Erythroblast (primary cell): ENCODE data around the gene FGD5.
A peak's percentile ranks its signal among the peaks of the same experiment; 100 is the strongest.

Experiments
- DNase-seq, 2 experiments: peaks; one replicate each; lab custom pipeline; 2025; lab: John Stamatoyannopoulos, UW
- GATA1 ChIP-seq: IDR thresholded peaks from 2 replicates; pipeline ENCODE4 v1.6.1; 2011; ENCODE audit warnings: low read depth, mild to moderate bottlenecking, control low read depth, low read length, moderate library complexity
- POLR2A ChIP-seq: IDR thresholded peaks from 2 replicates; pipeline ENCODE4 v1.6.1; 2011; ENCODE audit warnings: mild to moderate bottlenecking, low read length

Gene FGD5

DNA sequence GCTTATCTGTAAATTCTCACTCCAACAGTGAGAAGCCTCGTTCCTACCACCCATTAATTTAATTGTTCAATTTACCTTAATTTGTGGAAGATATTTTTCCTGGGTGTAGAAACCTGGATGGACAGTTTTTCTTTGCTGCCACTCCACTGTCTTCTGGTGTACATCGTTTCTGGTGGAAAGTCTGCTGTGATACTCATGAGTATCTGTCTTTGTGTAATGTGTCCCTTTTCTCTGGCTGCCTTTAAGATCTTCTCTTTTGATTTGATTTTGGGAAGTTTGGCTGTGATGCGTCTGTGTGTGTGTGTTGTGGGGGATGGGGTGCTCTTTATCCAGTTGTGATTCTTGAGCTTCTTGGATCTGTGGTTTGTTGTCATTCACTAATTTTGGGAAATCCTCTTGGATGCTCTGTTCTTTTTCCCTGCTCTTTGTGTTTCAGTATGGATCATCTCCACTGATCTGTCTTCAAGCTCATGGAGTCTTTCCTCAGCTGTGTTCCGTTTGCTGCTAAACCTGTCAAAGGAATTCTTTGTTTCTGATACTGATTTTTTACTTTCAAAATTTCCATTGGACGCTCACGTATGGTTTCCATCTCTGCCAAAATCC is 86.4 kb downstream of the FGD5 start:
- TF ChIP-seq POLR2A (no peak), GATA1 (no peak)
- no peak for DNase-seq

DNA sequence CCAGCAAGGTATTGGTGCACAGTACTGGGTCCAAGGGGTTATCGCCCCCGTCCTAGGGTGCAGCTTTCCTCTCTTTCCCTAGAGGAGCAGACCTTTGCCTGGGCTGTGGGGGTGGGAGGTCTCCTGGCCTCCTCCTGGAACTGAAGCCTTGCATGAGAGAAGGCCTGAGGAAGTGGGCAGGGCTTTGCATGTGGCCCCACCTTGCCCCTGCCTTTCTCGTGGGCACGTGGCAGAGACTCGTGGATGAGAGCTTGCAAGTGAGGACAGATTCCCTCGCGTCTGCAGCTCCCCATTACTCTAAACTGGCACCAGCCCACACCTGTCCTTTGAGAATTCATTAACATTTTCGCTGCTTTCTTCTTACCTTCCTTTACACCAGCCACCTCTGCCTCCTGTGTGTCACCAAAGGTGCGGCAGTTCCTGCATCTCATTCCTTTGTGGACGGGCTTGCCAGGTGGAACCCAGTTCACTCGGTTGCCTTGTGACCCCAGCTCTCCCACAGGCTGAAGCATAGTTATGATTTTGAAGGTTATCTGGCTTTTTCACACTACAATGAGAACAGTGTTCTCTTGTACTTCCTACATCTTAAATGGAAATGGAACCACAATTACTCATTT is 87.7 kb downstream of the FGD5 start:
- no peak for TF ChIP-seq POLR2A
- no peak for TF ChIP-seq GATA1
- DNase-seq = no peak

DNA sequence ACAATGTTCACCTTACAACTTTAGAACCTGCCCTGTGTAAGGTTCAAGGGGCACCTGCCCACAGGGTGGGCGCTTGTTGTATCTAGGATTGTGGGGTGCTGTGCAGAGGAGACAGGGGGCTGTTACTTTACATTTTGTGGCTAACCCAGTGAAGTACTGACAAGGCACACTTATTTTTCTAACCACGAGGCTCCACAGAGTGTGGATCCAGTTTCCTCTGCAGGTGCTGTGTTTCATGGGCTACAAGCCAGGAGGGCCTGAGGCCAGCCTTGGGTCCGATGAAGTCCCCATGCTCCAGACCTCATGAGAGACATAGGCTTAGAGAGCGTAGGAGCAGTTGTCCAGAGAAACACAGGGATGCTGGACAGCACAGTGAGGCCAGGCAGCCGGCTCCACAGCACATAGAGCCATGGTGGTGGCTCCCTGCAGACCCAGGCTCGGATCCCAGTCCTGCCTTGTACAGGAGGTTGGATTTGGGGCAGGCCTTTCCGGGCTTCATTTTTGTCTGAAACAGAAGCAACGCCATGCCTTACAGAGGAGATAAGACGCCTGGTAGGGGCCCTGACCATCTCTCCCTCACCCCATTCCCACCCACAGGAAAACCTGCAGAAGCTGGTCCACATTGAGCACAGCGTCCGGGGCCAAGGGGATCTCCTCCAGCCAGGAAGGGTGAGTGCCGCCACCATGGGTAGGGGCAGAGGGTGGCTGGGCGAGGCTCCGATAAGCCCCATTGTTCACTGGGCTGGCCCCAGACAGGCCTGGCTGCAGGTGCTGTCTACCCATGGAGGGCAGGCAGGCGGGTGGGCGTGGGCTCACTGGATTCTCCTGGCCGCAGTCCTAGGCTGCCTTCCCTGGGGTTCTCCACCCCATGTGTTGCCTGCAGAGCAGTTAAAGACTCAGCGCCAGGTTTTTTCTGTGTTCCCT is 88.5 kb downstream of the FGD5 start:
- DNase-seq = no peak
- TF ChIP-seq POLR2A (no peak), GATA1 (no peak)

DNA sequence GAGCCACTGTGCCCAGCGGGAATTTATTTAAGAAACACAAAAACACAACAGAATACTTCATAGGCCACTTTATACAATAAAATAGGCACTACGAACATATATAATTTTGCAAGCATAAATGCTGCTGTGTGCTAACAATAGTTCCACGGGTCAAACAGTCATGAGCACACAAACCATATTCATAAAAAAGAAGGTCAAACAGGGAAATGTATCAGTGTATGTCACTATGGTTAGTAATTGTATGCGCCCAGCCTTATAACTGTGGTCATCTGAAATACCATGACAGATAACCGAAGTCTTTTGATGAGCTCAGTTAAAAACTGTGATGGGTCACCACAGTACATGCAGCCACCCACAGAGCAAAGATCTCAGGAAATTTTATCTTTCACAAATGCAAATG is 90.5 kb downstream of the FGD5 start:
- DNase-seq = no peak
- no peak for TF ChIP-seq POLR2A
- no peak for TF ChIP-seq GATA1

DNA sequence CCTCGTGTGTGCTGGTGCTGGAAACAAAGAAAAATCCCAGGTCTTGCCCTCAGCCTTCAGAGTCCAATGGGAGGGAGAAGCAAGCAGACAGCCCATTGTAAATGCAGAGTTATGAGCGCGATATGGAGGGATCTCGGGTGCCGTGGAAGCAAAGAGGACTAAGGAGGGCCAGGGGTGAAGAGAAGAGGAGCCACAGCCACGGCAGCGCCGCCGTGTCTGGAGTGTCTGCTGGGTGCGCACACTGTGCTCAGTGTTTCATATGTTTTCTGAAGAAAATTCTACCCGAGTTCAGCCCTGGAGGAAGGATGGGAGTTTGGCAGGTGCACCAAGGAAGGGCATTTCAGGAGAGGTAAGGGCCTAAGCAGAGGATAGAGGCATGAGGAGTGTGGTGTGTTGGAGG is 92.9 kb downstream of the FGD5 start:
- TF ChIP-seq GATA1 = no peak
- TF ChIP-seq POLR2A = no peak
- no peak for DNase-seq

DNA sequence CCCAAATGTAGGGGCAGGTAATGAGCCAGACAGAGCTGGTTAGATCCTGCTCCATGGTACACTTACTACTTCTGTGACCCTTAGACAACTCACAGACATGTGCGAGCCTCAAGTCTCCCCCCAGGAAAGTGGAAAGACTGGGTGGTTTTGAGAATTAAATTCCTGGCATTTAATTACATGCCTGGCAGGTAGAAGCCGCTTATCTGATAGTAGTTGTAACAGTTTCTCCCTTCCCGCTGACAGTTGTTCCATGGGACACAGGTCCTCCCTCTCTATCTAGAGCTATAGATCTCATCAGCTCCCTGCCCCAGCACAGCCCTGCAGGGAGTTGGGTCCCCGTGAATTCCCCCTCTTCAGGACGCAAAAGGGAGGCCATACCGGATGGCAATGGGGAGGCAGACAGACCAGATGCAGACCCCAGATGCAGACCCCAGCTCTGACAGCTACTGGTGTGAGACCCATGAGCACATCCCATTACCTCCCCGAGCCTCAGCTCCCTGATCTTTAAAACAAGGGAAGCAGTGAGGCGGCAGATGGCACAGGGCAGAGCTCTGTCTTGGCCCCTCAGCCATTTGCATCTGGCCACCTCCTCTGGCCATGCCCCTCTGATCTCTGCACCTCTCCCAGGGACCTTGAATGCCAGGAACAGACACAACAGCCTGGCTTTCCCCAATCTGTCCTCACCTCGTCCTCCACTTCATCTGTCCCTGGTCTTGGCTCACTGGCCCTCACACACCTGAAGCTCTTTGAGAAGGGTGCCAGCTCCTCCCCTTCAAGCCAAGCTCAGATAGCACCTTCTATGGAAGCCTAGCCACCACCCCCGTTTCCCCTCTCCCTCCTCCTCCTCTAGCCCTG is 94.5 kb downstream of the FGD5 start:
- TF ChIP-seq GATA1 (no peak), POLR2A (no peak)
- DNase-seq = no peak

DNA sequence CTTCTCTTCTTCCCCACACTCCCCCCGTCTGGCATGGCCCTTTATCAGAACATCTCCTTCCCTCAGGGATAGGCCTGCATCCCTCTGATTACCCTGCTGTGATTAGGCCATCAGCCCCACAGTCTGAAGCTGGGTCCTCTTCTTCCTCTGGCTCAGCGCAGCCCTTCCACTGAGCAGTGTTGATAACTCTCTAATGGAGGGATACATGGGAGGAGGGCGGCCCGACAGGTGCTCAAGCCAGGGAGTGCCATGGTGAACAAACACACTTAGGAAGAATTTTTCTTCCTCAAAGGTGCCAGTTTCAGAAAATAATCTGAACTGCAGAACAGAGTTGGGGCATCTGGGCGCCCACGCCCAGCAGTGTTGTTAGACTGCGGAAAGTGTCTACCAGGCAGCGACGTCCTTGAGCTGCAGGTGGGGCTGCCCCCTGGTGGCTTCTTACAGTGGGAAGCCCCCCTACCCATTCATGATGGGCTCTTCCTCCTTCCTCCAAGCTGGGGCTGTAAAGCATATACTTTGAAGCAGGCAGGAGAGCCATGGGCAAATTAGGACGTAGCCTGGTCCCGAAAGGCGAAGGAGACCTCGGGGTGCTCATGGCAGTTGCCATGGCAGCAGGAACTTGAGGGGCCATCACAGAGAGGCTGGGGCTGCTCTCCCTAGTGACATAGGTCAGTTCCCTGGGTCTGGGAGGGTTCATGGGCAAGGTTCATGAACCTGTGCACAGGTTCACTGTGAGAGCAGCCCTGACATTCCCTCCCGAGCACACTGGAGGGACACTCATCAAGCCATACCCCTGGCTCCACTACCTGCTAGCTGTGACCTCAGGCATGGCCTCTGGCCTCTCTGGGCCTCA is 95.4 kb downstream of the FGD5 start:
- DNase-seq = no peak
- no peak for TF ChIP-seq GATA1
- no peak for TF ChIP-seq POLR2A

DNA sequence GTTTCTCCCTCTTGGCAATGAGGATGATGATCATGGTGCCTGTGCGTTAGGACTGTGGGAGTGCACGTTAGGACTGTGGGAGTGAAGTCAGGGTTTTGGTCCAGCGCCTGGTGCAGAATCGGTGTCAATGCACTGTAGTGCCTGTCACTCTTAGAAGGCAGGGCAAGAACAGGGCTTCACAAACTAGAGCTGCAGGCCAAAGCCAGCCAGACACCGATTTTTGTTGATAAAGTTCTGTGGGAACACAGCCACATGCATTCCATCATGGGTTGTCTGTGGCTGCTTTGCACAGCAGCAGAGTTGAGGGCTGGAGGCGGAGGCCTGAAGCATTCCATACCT is 96.0 kb downstream of the FGD5 start:
- TF ChIP-seq GATA1 (no peak), POLR2A (no peak)
- DNase-seq = no peak

DNA sequence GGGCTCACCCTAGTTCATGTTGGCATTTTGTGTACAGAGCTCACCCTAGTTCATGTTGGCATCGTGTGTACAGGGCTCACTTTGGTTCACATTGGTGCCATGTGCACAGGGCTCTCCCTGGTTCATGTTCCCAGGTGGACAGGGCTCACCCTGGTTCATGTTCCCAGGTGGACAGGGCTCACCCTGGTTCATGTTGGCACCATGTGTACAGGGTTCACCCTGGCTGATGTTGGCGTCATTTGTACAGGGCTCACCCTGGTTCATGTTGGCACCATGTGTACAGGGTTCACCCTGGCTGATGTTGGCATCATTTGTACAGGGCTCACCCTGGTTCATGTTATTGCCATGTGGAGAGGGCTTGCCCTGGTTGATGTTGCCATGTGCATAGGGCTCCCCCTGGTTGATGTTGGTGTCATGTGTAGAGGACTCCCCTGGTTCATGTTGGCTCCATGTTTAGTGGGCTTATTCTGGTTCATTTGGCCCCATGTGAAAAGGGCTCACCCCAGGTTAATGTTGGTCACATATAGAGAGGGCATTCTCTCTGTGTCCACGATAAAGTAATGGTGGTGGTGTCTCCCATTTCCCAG is 97.0 kb downstream of the FGD5 start:
- TF ChIP-seq POLR2A = no peak
- TF ChIP-seq GATA1 = no peak
- peak in 1 of 2 experiments; percentile 9 for DNase-seq

DNA sequence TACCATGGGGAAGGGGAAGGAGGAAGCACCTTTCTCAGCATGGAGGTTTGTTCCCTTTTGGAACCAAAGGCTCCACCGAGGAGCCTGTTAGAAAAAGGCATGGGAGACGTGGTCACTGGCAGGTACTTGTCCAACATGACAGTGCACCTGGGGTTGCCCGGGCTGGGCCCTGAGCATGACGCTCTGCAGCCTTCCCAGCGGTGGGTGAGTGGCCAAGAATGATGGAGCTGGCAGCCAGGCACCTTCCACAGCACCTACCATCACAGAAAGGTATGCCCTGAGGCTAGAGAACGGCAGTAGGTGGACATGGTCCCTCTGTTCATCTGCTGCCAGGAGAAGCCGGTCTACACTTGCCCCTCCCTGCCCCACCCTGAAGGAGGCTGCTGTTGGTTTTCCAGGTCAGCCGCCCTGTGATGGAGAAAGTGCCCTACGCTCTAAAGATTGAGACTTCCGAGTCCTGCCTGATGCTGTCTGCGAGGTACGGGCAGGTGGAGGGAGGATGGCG is 99.6 kb downstream of the FGD5 start:
- TF ChIP-seq GATA1 (no peak), POLR2A (no peak)
- DNase-seq = no peak

DNA sequence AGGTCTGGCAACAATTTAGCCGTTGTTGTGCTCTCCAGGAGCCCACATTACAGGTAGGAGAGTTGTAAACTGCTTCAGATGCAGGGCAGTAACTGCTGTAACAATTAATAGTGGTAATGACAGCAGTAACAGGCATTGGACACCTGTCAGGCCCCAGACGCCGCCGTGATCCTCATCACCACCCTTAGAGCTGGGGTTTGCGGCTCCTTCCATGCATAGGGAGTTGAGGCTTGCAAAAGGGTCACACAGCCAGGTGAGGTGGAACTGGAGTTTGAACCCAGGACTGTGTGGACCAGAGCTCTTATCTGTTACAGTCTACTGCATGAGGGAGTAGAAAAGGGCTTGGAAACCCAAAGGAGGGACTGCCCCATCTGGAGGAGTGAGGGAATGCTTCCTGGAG is 101.8 kb downstream of the FGD5 start:
- DNase-seq = no peak

DNA sequence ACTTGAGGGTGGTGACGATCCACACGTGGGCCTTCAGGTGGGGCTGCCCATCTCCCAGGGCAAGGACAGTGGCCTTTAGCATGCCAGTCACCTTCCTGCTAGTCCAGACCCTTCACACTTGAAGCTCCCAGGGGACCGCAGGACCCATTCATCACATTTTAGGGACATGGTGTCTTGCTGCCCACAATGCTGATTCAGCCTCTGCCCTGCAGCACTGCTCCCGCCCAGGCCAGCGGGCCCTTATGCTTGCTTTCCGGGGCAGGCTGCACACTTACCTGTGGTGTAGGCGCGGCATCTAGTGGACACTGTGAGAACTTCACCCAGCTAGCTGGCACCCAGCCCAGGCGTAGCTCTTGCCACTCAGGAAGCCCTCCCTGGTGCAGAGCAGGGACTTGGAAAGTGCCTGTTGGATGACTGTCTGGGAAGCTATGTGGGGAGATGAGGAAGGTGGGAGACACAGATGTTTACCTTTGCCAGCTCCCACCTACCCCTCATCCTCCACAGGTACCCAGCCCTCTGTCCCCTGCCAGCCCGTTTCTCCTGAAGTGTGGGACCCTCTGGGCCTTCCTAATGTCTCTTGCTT is 102.4 kb downstream of the FGD5 start:
- no peak for TF ChIP-seq GATA1
- TF ChIP-seq POLR2A = no peak
- peak; percentile 80 to 90 for DNase-seq

More for the DNA sequence above, 101.8 kb downstream of the FGD5 start:
- TF ChIP-seq GATA1 (no peak), POLR2A (no peak)
